NCI-H2196 (cell line): ENCODE results near the gene XRCC1.

ENCODE experiments used
- DNase-seq: peaks from one replicate; lab custom pipeline; 2025; ENCODE audit not compliant: unreplicated experiment; lab: John Stamatoyannopoulos, UW

Gene XRCC1

DNA sequence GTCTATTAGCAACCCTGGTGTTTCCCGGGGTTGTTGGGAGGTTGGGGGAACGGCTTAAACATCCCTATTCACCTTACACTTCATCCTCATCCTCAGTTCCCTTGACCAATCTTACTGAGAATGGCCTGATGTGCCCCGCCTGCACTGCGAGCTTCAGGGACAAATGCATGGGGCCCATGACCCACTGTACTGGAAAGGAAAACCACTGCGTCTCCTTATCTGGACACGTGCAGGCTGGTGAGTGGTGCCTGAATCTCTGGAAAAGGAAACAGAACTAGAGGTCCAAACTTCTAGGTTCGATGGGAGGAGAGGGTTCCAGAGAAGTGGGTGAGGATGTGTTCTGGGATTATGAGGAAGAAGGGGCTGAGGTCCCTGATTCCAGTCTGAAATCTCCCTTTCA is 6.1 kb upstream of the XRCC1 start:
- DNase-seq: no peak

DNA sequence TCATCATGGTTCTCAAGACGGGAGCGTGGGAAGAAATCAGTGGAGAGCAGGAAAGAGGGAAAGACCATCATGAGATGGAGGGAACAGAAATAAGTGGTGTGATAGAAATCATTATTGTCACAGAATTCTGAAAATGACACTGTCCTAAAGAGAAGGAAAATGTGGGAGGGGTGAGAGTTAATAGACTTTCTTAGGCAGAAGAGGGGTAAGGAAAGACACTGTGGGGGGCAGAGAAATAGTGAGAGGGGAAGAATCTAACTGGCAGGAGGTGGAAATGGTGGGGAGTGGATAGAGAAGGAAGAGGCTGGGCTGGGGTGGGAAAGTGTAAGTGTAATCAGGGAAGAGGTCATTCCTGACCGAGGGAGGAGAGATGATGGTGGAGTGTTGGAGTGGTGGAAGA is 3.5 kb upstream of the XRCC1 start:
- DNase-seq: no peak

- no peak for DNase-seq
Measured at GRCh38 chr19:43575955-43576878, 890 bp upstream of the XRCC1 start.

DNA sequence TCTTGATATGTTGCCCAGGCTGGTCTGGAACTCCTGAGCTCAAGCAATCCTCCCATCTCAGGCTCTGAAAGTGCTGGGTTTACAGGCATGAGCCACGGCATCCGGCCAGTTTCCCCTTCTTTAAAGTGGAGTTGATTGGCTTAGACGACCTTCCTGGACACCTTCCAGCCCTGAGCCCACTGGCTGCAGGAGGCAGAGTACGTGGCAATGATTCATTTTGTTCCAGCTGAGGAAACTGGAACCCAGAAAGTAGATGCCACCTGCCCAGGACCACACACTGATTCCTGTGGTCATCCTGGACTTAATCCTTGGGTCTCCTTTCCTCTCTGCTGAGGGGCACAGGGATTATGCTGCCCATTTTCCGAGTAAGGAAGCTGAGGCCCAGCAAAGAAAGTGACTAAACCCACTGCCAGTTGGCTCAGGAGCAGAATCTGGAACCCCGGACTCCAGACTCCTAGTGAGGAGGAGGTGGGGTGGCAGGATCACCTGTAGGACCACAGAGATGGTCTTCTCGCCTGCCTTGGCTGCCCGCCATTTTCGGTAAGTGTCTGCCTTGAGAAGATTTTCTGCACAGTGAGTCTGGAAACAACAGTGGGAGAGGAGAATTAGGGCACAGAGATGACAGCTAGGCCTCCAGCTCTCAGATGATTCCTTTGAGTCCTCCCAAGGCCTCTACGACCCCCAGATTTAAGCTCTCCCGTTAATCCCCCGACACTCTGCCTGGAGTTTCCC is 737 bp downstream of the XRCC1 start:
- DNase-seq: no peak

DNA sequence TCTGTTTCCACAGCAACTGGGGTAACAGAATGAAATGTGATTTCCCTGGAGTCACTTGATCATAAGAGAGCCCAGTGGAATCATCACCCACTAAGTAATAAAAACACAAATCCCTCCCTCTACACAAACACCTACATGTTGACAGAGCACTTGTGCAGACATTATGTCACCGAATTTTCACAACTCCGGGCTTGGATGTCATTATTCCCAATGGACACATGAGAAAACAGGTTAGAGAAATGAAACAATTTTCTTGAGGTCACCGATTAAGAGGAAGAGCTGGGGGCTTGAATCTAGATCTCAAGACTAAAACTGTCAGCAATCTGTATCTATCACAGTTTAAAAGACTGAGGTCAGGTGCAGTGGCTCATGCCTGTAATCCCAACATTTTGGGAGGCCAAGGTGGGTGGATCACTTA is 3.1 kb downstream of the XRCC1 start:
- DNase-seq: peak; percentile 72

GRCh38 chr19:43570174-43570791 is 5.0 kb downstream of the XRCC1 start:
- DNase-seq: peak; percentile 83

GRCh38 chr19:43569657-43570056 is 5.7 kb downstream of the XRCC1 start:
- no peak for DNase-seq

DNA sequence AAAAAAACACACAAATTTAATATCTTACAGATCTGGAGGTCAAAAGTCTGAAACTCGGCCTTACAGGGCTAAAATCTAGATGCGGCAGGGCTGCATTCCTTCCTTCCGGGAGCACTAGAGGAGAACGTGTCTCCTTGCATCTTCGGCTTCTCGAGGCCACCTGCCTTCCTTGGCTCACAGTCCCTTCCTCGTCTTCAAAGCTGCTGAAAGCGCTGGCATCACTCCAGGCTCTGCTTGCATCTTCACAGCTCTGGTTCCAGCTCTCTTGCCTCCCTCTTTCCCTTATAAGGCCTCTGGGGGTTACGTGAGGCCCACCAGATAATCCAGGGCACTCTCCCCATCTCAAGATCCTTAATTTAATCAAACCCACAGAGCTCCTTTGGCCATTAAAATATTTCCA is 10.5 kb downstream of the XRCC1 start:
- DNase-seq: no peak

DNA sequence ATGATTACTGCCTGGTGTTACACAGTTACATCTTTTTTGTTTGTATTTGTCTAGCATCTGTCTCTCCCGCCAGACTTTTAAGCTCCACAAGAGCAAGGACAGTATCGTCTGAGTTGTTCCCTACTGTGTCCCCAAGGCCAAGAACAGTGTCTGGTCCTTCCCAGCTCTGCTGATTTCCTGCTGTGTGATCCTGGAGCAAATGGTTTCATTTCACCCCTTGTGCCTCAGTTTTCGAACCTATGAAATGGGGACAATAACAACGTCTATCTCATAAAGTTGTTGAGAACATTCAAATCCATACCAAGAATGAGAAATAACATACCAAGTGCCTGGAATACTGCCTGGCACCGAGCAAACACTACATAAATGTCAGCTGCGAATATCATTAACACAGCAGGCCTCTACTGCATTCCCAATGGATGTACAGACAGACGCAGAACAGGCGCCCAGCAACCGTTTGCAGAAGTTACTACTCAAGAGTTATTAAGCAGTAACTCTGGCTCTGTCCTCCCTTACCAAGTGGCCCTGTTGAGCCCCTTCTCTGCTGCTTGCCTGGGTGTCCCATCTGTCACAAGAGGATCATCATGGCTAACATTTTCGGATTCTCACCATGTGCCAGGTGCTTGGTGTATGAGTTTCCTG is 11.4 kb downstream of the XRCC1 start:
- DNase-seq: no peak

DNA sequence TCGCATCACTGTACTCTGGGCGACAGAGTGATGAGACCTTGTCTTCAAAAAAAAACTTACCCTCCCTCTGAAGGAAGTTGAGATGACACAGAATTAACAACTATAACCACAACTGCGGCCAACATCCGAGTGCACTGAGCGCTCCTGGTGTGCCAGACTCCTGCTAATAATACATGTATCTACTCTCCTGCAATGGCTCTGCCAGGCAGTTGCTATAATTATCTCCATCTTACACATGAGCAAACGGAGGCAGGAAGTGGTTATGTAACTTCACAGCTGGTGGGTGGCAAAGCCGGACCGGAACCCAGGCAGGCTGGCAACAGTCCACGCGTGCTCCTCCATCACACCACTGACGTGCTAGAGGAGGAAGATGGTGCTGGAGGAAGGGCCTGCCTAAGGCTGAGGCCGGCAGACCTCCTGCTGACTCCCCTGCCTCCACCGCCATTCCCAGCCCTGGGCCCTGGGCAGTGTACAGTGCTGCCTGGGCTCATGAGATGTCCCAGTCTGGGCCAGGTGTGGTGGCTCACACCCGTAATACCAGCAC is 12.6 kb downstream of the XRCC1 start:
- DNase-seq: peak; percentile 80

GRCh38 chr19:43562226-43562697 is 13.1 kb downstream of the XRCC1 start:
- no peak for DNase-seq

GRCh38 chr19:43561139-43561970 is 14.0 kb downstream of the XRCC1 start:
- DNase-seq: no peak

DNA sequence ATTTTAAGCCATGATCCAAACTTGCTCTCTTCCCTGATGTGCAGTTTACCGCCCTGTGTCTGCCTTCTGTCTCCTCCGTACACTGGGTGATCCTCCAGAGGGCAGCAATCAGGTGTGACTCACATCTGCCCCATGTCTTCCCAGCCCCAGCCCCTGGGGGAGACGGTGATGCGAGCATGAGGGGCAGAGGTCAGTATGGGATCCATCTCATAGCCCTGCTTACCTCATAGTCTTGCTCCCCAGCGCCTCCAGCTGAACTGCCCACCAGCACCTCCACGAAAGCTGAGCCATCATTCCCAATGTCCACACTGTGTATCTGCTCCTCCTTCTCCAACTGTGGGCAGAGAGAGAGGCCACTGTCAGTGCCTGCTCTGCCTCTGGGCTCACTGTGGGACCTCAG is 14.6 kb downstream of the XRCC1 start:
- DNase-seq: no peak

- peak; percentile 78 for DNase-seq
Measured at GRCh38 chr19:43555185-43555770, 20.0 kb downstream of the XRCC1 start.

DNA sequence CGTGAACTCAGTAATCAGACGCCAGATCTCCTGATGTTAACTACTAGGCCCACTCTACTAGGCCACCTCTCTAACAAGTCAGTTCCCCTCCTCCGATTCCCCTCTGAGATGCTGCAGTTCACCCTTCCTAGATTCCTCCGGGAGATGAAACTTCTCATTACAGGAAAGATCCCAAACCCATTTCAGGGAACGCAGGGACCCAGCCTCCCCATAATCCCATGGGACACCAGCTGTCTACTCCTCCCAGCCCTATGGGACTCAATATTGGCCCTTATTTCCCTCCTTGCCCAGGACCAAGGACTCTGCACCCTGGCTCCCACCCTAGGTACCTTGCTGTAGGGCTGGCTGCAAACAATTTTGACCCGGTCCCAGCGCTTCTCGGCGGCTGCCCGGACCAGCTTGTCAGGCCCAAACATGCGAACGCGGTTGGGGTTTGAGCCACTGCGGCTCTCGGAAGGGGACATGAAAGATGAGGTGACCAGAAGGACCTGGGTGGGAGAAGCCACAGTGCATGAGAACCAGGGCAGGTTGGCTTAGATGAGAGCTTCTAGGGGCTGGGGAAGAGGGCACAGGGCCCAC is 20.9 kb downstream of the XRCC1 start:
- DNase-seq: no peak

DNA sequence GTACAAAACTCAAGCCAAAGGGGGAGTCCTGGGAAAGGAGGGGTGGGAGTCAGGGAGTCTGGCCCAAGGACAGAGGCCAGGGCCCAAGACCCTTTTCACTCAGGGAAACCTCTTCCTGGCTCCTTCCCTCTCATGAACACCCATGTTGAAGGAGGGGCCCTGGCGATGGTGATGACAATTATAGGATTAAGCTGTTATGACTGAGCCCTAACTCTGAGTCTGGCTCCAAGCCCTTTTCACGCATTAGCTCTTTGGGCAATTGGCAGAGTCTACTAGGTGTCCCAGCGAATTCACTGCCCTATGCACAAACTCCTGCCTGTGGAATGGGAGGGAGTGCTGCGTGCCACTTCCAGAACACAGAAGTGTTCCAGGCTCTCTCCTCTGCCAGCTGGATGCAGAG is 21.7 kb downstream of the XRCC1 start:
- DNase-seq: no peak

- no peak for DNase-seq
Measured at GRCh38 chr19:43552616-43553015, 22.7 kb downstream of the XRCC1 start.

DNA sequence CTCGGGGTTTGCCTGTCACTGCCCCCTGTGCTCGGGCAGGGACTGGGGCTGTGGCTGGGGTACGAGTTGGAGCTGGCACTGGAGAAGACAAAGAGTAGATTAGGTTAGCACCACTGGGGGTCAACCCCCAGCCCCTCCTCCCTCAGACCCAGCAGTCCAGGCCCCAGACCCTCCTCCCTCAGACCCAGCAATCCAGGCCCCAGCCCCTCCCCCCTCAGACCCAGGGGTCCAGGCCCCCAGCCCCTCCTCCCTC is 23.2 kb downstream of the XRCC1 start:
- no peak for DNase-seq

DNA sequence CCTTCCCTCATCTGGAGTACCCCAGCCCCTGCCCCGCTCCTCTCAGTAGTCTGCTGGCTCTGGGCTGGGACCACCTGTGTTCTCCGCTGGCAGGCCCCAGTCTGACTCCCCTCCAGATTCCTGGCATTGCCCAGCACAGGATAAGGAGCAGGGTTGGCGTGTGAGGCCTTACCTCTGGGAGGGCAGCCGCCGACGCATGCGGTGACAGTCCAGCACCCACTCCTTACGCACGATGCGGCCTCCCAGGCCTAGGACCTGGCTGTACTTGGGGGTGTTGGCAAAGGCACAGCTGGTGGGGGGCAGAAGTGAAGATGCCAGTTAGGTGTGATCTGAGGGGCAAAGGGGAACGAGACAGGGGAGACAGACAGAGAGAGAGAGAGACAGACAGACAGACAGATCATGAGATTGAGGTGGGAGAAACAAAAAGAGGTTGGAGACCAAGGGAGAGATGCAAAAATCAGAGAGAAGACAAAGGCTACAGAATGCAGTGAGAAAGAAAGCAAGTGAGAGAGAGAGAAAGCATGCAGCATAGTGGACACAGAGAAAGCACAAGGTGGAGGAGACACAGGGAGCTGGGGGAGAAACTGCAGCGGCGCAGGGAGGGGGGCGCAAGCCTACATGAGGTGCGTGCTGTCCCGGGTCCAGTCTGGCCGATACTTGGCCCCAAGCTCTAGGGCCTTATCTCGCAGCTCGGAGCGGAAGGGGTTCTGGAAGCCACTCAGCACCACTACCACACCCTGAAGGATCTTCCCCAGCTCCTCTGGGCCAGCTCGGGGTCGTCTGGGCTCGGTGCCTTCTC is 23.7 kb downstream of the XRCC1 start:
- no peak for DNase-seq
